Measurements from ENCODE around the gene ADCK1.

ADCK1 gene

GRCh38 chr14:77844802-77845201 lies 44.9 kb downstream of the ADCK1 start:
- Histone ChIP-seq H3K27me3 (no peaks in the 10 kb centered on the region), H3K4me3 (ENCODE audit: low read depth in 1 of 2, low read length in 1 of 2) (no peak overlapping the region), H3K9me3 (no peaks in the 10 kb centered on the region), H3K36me3 (no peaks in the 10 kb centered on the region), H3K4me1 (ENCODE audit: control insufficient read depth in 1 of 2, insufficient read depth in 1 of 2, low read depth in 1 of 2, low read length in 1 of 2) (no peaks in the 10 kb centered on the region), H3K27ac (no peak overlapping the region)
- TF ChIP-seq CTCF (IDR thresholded peaks at IDR 0.05) = no peak

GRCh38 chr14:77848031-77848430 lies 48.1 kb downstream of the ADCK1 start:
- H3K9me3 ChIP-seq = no peaks in the 10 kb centered on the region
- no peak for TF ChIP-seq CTCF (IDR thresholded peaks at IDR 0.05)
- H3K27ac ChIP-seq = no peak overlapping the region
- H3K4me3 ChIP-seq (ENCODE audit: low read depth in 1 of 2, low read length in 1 of 2) = no peak overlapping the region
- no peaks in the 10 kb centered on the region for H3K36me3 ChIP-seq
- no peaks in the 10 kb centered on the region for H3K4me1 ChIP-seq (ENCODE audit: control insufficient read depth in 1 of 2, insufficient read depth in 1 of 2, low read depth in 1 of 2, low read length in 1 of 2)
- no peaks in the 10 kb centered on the region for H3K27me3 ChIP-seq

- Histone ChIP-seq H3K9me3 (no peaks in the 10 kb centered on the region), H3K27me3 (no peaks in the 10 kb centered on the region), H3K4me1 (ENCODE audit: control insufficient read depth in 1 of 2, insufficient read depth in 1 of 2, low read depth in 1 of 2, low read length in 1 of 2) (no peaks in the 10 kb centered on the region), H3K36me3 (no peaks in the 10 kb centered on the region), H3K27ac (no peak overlapping the region), H3K4me3 (ENCODE audit: low read depth in 1 of 2, low read length in 1 of 2) (no peak overlapping the region)
- no peak for TF ChIP-seq CTCF (IDR thresholded peaks at IDR 0.05)
Measured at GRCh38 chr14:77849711-77850110, 49.8 kb downstream of the ADCK1 start.

- Histone ChIP-seq H3K4me1 (ENCODE audit: control insufficient read depth in 1 of 2, insufficient read depth in 1 of 2, low read depth in 1 of 2, low read length in 1 of 2) (no peaks in the 10 kb centered on the region), H3K36me3 (no peaks in the 10 kb centered on the region), H3K9me3 (no peaks in the 10 kb centered on the region), H3K4me3 (ENCODE audit: low read depth in 1 of 2, low read length in 1 of 2) (no peak overlapping the region), H3K27me3 (no peaks in the 10 kb centered on the region), H3K27ac (no peak overlapping the region)
- no peak for TF ChIP-seq CTCF (IDR thresholded peaks at IDR 0.05)
Measured at GRCh38 chr14:77853919-77854318, 54.0 kb downstream of the ADCK1 start.

GRCh38 chr14:77856941-77857340 lies 57.0 kb downstream of the ADCK1 start:
- Histone ChIP-seq H3K4me3 (ENCODE audit: low read depth in 1 of 2, low read length in 1 of 2) (no peak overlapping the region), H3K9me3 (no peaks in the 10 kb centered on the region)
- no peak for TF ChIP-seq CTCF (IDR thresholded peaks at IDR 0.05)

More at GRCh38 chr14:77856941-77857340, 57.0 kb downstream of the ADCK1 start:
- H3K27me3 ChIP-seq = no peaks in the 10 kb centered on the region
- no peak overlapping the region for H3K27ac ChIP-seq
- H3K4me1 ChIP-seq (ENCODE audit: control insufficient read depth in 1 of 2, insufficient read depth in 1 of 2, low read depth in 1 of 2, low read length in 1 of 2) = no peaks in the 10 kb centered on the region
- no peaks in the 10 kb centered on the region for H3K36me3 ChIP-seq
